Measurements from ENCODE around the gene NCKAP5. TPM values are rescaled to one million over a fixed set of nuclear protein-coding genes. Genes with fewer than 3 reads are reported as not detected.
A peak's percentile ranks its signal among the peaks of the same experiment; 100 is the strongest.

The NCKAP5 gene
- total and polyA plus RNA-seq, 2 of the 8 experiments (the other 6 are each of a cell fraction or from before 2014, with no cell fraction given): 0.27 to 0.86 TPM

GRCh38 chr2:133139847-133140533, 428.3 kb downstream of the NCKAP5 start (continued):
- TF ChIP-seq CHD7 (IDR thresholded peaks at IDR 0.05; ENCODE audit: insufficient replicate concordance, low read length) (peak; percentile 96), CHD1 (IDR thresholded peaks at IDR 0.05; ENCODE audit: low read depth, low read length) (no peak), RFX5 (IDR thresholded peaks at IDR 0.05; ENCODE audit: borderline replicate concordance, low read depth, low read length) (no peak), EZH2 (IDR thresholded peaks at IDR 0.05; ENCODE audit: low read depth, low read length, severe bottlenecking) (no peak), YY1 (IDR thresholded peaks at IDR 0.05; ENCODE audit: low read depth, low read length) (no peak), SIRT6 (IDR thresholded peaks at IDR 0.05; ENCODE audit: low read length) (no peak), JUN (IDR thresholded peaks at IDR 0.05; ENCODE audit: low read depth, low read length) (peak; percentile 94), TAF7 (optimal IDR thresholded peaks at IDR 0.05; ENCODE audit: borderline replicate concordance, low read depth, low read length) (no peak), POU5F1 (IDR thresholded peaks at IDR 0.05; ENCODE audit: low read depth, low read length) (peak; percentile 81; the same call in 1 of the 2 replicates), HDAC2 (IDR thresholded peaks at IDR 0.05; ENCODE audit: borderline replicate concordance in 1 of 2, low read depth in 2 of 2, low read length in 2 of 2) (0 out of 4 replicates have a peak, but pooled peaks of 1 of the 2 experiments have one; percentile 52)
